ENCODE data around the gene KIF11.

Gene KIF11

DNA sequence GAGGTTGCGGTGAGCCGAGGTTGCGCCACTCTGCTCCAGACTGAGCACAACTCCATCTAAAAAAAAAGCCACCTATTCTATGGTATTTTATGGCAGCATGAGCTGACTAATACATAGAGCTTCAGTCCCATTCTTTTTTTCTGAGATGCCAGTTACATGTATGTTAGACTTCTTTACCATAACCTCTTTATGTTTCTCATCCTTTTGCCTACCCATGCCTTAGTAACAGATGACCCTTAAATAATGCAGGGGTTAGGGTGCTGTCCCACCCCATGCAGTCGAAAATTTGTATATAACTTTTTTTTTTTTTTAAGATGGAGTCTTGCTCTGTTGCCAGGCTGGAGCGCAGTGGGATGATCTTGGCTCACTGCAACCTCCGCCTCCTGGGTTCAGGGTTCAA lies 74.1 kb downstream of the KIF11 start:
- no peak for FAIRE-seq
- DNase-seq (ENCODE audit: insufficient read length, low spot score) = no peak

DNA sequence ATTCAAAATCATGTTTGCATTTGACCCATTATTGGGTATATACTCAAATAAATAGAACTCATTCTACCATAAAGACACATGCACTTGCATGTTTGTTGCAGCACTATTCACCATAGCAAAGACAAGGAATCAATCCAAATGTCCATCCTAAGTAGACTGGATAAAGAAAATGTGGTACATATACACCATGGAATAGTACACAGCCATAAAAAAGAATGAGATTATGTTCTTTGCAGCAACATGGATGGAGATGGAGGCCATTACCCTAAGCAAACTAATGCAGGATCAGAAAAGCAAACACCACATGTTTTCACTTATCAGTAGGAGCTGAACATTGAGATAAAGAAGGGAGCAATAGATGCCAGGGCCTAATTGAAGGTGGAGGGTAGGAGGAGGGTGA lies 84.8 kb downstream of the KIF11 start:
- no peak for DNase-seq (ENCODE audit: insufficient read length, low spot score)

DNA sequence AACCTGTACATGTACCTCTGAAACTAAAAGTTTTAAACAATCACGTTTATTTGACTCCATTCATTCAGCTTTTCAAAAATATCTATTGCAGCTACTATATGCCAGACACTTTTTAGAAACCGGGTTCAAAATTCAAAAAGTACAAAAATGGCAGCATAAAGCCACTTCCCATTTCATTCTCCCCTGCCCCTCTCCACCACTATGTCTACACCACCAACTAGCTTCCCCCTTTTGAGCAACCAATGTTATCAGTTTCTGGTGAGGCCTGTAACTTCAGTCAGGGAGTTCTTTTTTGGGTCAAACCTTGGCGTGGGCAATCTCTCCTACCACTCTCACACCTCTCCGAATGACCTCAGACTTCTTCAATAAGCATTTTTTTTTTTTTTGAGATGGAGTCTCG lies 85.3 kb downstream of the KIF11 start:
- FAIRE-seq = no peak
- DNase-seq (ENCODE audit: insufficient read length, low spot score) = no peak

More for the DNA sequence above, 84.8 kb downstream of the KIF11 start:
- no peak for FAIRE-seq

DNA sequence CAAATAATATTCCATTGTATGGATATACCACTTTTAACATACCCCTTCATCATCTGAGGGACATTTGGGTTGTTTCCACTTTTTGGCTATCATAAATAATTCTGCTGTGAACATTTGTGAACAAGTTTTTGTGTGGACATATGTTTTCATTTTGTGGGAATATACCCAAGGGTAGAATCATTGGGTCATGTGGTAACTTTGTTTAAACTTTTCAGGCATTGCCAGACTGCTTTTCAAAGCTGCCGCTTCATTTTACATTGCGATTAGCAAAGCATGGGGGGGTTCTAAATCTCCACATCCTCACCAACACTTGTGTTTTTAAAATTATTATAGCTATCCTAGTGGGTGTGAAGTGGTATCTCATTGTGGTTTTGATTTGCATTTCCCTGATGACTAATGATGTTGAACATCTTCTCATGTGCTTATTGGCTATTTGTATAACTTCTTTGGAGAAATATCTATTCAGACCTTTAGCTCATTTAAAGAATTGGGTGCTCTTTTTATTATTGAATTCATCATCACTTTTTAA lies 88.4 kb downstream of the KIF11 start:
- DNase-seq (ENCODE audit: insufficient read length, low spot score) = no peak
- no peak for FAIRE-seq

DNA sequence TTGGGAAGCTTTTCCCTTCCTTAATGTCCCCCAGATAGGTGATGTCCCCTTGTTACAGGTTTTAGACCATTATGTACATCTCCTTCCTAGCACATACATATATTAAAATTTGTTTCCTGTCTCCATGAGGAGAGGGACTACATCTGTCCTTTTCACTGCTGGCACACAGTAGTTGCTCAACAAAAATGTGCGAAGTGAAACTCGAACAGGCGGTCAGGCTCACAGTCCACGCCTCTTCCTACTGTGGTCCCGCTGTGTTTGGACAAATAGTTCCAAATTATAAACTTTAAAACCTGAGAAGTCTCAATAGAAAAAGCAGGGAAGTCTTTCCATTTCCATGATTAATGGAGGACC lies 95.6 kb downstream of the KIF11 start:
- FAIRE-seq (peak; percentile 28), DNase-seq (ENCODE audit: insufficient read length, low spot score) (no peak)

DNA sequence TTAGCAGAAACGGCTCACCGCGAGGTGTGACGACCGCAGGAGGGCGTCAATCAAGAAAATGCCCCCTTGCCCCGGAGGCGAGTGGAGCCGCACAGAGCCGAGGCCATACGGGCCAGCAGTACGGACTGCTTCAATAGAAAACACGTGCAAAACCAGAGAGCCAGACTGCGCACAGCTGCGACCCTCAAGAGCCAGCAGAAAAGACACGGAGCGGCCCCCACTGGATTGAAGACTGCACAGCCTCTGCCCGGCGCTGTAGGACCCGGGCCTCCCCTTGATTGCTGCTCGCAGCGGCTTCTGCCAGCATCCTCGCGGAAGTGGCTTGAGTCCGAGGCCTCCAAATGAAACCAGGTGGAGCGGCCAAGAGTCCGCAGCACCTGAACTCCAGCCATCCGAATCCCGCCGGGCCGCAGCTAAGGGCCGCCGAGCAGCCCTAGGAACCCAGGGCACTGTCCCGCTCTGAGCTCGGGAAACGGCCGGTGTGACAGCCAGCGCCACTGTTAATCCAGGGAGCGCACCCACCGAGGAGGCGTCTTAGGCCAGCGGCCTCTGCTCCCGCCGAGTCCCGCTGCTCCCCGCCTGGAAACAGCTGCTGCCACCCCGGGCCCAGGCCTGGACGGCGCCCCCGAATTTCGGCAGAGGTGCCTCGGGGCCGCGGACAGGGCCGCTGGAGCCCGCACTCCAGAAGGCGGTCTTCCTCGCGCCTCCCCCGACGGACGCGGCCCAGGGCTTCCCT lies 96.2 kb downstream of the KIF11 start:
- FAIRE-seq = peak; percentile 33
- DNase-seq (ENCODE audit: insufficient read length, low spot score) = no peak

DNA sequence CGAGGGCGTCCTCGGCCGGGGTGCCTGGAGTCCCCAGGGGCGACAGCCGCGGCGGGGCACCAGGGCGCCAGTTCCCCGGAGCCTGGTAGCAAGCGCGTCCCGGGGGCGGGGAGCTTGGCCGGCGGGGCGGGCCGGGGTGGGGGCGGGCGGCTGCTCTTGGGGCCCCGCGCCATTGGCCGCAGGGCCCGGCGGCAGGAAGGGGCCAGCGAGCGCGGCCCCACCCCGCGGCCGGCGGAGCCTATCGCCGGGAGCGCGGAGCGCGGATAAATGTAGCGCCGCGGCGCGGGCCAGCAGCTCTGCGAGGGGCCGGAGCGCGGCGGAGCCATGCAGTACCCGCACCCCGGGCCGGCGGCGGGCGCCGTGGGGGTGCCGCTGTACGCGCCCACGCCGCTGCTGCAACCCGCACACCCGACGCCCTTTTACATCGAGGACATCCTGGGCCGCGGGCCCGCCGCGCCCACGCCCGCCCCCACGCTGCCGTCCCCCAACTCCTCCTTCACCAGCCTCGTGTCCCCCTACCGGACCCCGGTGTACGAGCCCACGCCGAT lies 96.8 kb downstream of the KIF11 start, which contains the start of gene HHEX:
HHEX (plus strand) TSS at position 293 of the 548 bp plus-strand sequence; CDS start at position 325, 32 bp downstream.
- no peak for FAIRE-seq
- no peak for DNase-seq (ENCODE audit: insufficient read length, low spot score)

DNA sequence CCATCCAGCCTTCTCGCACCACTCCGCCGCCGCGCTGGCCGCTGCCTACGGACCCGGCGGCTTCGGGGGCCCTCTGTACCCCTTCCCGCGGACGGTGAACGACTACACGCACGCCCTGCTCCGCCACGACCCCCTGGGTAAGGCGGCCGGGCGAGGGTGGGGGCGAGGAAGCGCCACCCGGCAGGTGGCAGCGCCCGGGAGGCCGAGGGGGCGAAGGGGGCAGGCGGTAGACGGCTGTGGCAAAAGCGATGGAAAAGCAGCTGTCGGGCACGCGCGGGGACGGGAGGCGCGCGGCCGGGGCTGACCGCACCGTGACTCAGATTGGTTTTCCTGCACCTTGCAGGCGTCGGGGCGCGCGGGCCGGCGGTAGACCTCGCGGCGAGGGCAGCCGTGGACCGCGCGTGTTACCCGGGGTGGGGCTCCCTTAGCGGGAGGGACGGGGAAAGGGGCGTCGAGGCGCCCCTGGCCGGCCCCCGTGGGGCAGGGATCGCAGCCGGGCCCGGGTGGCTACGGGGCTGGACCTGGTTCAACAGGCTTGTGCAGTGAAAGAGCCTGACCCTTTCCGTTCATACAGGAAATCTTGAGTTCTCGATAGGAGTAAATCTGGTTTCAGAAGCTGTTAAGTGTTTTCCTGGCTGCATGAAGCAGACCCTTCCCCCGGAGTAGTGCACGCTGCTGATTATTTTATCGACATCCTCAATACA lies 97.4 kb downstream of the KIF11 start:
- DNase-seq (ENCODE audit: insufficient read length, low spot score) = no peak

DNA sequence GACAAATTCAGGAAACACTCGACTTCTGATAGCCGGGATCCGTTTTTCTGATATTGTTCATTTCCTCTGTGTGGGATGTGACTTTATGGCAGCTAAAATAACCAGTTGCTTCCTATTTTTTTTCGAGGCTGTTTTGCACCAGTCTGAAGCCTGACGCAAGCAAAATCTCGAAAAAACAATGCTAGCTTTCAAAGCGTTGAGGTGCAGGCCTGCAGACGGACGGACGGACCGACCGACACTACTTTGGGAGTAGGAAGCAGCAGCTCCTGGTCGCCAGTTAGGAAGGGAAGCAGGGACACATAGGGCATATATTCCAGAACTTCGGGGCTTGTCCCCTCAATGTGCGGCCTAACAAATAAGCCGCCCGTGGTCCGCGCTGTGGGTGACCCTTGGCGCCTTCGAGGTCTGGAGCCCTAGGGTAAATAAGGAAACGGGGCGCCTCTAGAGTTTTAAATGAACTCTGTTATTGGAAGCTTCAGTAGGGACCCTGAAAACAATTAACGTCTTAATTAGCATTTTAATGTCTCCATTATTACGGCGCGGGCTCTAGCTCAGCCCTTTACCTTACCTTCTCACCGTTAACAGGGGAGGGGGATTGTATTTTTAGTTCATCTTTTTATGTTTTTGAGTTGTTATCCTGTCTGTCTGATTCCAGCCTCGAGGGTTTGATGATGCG lies 98.1 kb downstream of the KIF11 start:
- DNase-seq (ENCODE audit: insufficient read length, low spot score) = no peak
- no peak for FAIRE-seq

More for the DNA sequence above, 97.4 kb downstream of the KIF11 start:
- FAIRE-seq = peak; percentile 48

DNA sequence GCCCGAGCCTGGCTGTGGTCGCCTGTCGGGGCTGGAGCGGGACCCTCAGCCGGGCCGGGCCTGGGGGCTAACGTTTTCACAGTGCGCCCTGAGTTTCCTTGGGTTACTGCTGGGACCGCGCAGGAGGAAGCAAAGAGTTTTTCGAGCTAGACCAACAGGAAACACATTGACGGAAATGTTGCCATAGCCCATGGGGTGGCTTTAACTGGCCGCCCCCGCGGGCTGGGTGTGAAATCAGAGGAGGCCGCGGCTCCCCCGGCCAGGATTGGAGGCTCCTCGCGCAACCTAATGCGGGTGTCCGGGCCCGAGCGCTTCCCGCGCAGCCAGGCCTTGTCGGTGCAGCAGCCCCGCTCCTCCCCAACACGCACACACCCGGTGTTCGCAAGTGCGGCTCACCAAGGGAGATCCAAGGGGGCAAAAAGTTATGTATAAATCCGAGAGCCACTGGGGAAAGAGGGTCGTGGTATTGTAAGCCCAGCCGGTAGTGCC lies 98.7 kb downstream of the KIF11 start:
- no peak for FAIRE-seq

DNA sequence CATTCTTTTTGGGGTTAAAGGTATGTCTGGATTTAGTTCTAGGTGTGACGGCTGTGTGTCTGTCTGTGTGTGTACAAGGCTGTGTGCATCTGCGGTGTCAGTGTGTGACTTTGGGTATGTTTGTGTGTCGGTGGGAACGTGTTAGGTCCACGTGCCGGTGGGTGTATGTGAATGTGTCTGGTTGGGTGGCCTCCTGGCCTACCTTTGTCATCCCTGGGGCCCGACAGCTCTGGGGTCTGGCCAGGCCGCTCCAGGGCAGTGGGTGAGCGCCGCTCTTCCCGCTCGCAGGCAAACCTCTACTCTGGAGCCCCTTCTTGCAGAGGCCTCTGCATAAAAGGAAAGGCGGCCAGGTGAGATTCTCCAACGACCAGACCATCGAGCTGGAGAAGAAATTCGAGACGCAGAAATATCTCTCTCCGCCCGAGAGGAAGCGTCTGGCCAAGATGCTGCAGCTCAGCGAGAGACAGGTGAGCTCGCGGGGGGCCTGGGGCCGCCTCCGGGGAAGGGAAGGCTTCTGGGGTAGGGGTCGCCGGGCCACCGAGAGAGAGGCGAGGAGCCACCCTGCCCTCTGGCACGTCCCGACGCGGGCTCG lies 99.2 kb downstream of the KIF11 start:
- DNase-seq (ENCODE audit: insufficient read length, low spot score) (no peak), FAIRE-seq (no peak)

More for the DNA sequence above, 98.7 kb downstream of the KIF11 start:
- DNase-seq (ENCODE audit: insufficient read length, low spot score) = no peak

DNA sequence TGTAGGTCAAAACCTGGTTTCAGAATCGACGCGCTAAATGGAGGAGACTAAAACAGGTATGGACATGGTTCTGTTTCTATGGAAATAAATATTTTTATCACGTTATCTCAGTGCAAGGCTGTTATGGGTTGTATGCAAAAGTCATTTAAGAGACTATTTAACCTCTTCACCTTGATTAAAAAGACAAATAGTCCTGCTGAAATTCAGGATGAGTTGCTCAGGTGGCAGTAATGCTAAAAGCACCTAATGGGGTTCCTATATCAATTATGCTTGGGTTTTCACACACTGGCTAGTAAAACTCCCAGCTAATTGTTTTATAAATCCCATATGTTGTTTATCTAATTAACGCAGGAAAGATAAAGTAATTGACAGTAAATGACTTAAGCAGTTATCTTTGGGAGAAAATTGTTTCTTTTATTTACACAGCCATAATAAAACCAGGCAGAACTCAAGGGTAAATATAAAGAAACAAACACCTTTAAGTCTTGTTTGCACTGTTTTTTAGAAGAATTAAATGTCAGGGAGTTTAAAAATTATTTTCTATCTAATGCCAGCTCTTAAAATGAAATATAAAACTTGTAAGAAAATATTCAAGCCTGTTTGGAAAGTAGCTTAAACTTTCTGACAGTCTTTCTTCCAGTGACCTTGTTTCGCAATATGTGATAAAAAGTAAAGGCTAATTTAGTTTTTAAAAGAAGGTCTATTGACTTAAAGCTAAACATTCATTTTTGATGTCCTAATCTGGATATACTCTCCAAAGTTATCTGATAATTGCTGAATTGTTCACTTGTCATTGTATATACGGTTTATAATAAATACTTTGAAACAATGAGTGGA lies 100.0 kb downstream of the KIF11 start:
- no peak for FAIRE-seq
- DNase-seq (ENCODE audit: insufficient read length, low spot score) = no peak

DNA sequence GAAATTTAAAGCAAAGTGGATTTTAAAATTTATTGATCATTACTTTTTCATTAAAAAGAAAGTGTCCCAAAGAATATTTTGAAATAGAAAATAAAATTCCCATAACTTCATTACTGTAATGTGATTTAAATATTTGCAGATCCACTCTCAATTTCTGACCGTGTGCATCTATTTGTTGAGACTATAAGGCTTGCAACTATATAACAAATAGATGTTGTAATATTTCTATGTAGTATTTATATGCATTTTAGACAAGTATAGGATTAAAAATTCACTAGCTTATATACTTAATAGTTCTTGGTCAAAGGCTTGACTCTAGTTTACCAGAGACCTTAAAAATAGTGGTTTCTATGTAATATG lies 100.6 kb downstream of the KIF11 start:
- DNase-seq (ENCODE audit: insufficient read length, low spot score) (no peak), FAIRE-seq (no peak)

DNA sequence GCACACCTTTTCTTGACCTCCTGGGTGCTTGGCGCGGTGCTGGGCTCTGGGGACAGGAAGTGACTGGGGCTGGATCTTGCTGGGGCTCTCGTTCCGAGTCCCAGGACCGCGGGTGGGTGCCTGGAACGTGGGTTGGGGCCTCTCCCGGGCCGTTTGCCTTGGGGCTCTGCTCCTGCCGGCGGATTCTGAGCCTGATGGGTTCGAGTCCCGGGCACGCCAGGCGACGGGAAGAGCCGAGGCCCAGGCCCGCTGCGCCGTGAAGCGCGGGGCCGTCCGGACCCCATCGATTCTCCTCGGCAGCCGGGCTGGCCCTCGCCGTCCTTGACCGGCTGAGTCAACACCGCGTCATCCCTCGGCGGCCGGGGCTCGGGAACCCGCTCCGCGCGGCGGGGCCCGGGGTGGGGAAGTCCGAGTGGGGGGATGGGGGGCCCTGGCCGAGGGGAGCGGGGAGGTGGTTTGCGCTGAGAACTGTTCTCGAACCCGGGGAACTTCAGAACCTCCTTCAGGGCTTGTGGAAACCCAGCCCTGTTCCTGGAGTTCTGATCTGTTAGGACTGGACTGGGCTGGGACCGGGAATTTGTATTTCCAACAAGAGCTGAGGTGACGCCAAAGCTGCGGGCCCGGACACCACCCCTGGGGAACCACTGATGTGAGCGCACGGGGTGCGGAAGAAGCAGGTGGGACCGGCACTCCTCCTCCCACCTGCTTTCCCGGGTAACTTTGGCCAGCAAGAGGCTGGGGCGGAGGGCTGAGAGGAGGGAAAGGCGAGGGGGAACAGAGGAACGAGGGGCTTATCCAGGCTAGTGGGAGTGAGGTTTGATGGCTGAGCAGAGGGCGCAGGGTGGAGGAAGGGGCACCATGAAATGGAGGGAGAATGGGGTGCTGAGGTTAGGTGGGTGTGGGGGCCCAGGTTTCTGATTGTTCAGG lies 103.0 kb downstream of the KIF11 start:
- FAIRE-seq = no peak

DNA sequence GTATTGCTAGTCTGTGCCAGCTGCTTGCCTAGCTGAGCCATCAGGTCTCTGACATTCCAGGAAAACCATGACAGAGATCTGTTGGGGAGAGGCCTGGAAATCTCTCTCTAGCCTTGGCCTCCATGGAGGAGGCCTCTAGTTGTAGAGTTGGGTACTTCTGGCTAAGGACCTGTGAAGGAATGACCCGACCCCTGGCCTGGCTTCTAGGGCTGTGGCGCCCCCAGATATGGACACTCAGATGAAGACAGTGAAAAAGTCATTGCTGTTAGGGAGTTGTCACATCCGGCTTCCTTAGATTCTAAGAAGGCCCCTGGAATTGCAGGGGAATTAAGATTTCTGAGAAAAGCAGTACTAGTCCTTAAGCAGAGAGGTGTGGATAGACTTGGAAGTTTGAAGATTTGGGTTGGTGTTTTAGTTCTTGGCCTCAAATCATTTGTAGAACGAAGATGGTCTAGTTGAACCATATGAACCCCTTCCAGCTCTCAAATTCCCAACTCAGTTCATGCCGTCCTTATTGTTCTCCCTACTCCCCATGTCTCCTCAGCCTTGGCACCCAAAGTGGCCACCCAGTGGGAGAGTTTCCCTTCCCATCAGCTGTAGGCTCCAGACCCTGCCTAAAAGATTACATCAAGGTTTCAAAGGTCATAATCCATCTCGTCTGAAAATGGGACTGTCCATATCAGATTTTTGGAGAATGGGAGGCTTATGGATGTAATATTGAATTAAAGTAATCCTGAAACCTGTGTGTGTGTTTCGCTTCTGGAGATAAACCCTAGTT lies 103.9 kb downstream of the KIF11 start:
- FAIRE-seq = no peak
- DNase-seq (ENCODE audit: insufficient read length, low spot score) = no peak

More for the DNA sequence above, 103.0 kb downstream of the KIF11 start:
- DNase-seq (ENCODE audit: insufficient read length, low spot score) = no peak

DNA sequence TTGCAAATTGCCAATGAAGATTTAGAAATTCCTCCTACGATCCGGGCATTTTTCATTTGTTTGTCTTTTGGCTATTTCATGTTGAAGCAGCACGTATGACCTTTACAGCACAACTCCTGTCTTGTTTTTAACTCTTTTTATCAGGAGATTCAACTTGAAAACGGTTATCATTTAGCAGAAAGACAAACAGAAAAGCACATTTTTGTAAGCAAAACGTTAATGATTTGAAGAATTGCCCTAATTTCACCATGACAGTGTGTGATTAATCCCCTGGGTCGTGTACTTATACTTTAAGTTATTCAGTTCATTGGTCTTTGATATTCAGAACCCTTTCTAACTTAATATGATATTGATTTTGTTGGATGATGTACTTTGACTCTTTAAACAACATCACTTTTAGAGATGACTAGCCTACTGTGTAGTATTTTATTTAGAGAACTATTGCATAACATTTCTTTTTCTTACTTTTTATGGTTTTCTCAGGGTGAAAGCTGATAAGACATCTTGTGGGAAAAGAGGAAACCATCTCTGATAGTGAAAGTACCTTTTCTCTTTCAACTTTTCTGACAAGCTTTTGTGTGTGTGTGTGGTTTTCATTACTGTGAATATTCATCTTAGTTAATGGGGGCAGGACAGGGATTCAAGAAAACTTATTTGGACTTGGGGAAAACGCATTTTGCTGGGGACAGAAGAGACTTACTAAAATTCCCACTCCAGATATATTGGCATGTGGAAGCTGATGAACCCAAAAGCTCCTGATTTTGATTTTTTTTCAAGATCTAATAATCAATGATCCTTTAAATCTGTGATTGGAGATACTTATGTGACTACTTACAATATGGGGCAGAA lies 105.0 kb downstream of the KIF11 start:
- DNase-seq (ENCODE audit: insufficient read length, low spot score) (no peak), FAIRE-seq (no peak)

DNA sequence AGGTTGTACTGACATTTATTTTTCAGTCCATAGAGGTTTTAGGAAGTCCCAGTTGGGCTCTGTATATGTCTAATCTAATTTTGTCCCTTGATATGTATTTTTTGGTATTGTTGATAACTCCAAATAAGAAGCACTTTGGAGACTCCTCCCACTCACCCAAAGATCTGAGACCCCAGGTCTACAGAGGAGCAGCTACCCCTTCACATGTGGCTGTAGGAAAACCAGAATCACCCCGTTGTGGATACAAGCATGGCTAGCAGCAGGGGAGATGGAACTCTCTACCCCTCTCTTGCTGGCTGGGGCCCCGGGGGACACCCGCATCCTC lies 106.2 kb downstream of the KIF11 start:
- no peak for FAIRE-seq
- DNase-seq (ENCODE audit: insufficient read length, low spot score) = no peak
